ENCODE data around the gene GBF1. TPM values are rescaled to one million over a fixed set of nuclear protein-coding genes. Genes with fewer than 3 reads are reported as not detected.

GBF1 gene
- total RNA-seq, 1 donor, result 38.0 TPM

- Histone ChIP-seq H3K27me3 (ENCODE audit: insufficient read depth, low read length) (peaks cover 15% of the 10 kb centered on the region), H3K4me1 (ENCODE audit: insufficient read depth, low read length) (peaks cover 20% of the 10 kb centered on the region), H3K27ac (ENCODE audit: low read depth, low read length) (peak within 1 kb of the TSS; percentile 69), H3K4me2 (ENCODE audit: insufficient read depth, low read length) (peak within 1 kb of the TSS; percentile 89), H2AFZ (ENCODE audit: low read length) (peak within 1 kb of the TSS; percentile 95), H3K4me3 (ENCODE audit: insufficient read depth, low read length) (peak within 1 kb of the TSS; percentile 78), H3K36me3 (ENCODE audit: insufficient read depth, low read length) (peaks cover 10% of the 10 kb centered on the region), H3K9me3 (ENCODE audit: low read depth, low read length) (no peaks in the 10 kb centered on the region), H4K20me1 (ENCODE audit: insufficient read depth, low read length) (peaks cover 8% of the 10 kb centered on the region), H3K79me2 (ENCODE audit: insufficient read depth, low read length) (peaks cover 10% of the 10 kb centered on the region)
- peak; percentile 100 for DNase-seq (ENCODE audit: insufficient read length, low spot score, missing footprints)
- TF ChIP-seq, protein P1, sequence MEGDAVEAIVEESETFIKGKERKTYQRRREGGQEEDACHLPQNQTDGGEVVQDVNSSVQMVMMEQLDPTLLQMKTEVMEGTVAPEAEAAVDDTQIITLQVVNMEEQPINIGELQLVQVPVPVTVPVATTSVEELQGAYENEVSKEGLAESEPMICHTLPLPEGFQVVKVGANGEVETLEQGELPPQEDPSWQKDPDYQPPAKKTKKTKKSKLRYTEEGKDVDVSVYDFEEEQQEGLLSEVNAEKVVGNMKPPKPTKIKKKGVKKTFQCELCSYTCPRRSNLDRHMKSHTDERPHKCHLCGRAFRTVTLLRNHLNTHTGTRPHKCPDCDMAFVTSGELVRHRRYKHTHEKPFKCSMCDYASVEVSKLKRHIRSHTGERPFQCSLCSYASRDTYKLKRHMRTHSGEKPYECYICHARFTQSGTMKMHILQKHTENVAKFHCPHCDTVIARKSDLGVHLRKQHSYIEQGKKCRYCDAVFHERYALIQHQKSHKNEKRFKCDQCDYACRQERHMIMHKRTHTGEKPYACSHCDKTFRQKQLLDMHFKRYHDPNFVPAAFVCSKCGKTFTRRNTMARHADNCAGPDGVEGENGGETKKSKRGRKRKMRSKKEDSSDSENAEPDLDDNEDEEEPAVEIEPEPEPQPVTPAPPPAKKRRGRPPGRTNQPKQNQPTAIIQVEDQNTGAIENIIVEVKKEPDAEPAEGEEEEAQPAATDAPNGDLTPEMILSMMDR (IDR thresholded peaks at IDR 0.05; ENCODE audit: extremely low read depth, low read depth, low read length), result no peak
These were observed 175.6 kb downstream of the GBF1 start, which contains the start of gene FBXL15 for GRCh38 chr10:102420714-102421506. Gene FBXL15 (plus strand): TSS chr10:102420836. CDS start chr10:102421130, 294 bp downstream.

GRCh38 chr10:102421507-102421756 lies 176.1 kb downstream of the GBF1 start:
- TF ChIP-seq, protein P1 (IDR thresholded peaks at IDR 0.05; ENCODE audit: extremely low read depth, low read depth, low read length), result no peak
- H3K4me3 ChIP-seq (ENCODE audit: insufficient read depth, low read length), result peak overlapping the region; percentile 78
- H3K36me3 ChIP-seq (ENCODE audit: insufficient read depth, low read length), result peaks cover 10% of the 10 kb centered on the region
- peaks cover 12% of the 10 kb centered on the region for H4K20me1 ChIP-seq (ENCODE audit: insufficient read depth, low read length)
- peaks cover 16% of the 10 kb centered on the region for H3K79me2 ChIP-seq (ENCODE audit: insufficient read depth, low read length)
- H3K4me2 ChIP-seq (ENCODE audit: insufficient read depth, low read length), result peak overlapping the region; percentile 89
- H2AFZ ChIP-seq (ENCODE audit: low read length), result peak overlapping the region; percentile 95
- peaks cover 12% of the 10 kb centered on the region for H3K27me3 ChIP-seq (ENCODE audit: insufficient read depth, low read length)
- DNase-seq (ENCODE audit: insufficient read length, low spot score, missing footprints), result peak; percentile 87
- H3K27ac ChIP-seq (ENCODE audit: low read depth, low read length), result peak overlapping the region; percentile 69
- no peaks in the 10 kb centered on the region for H3K9me3 ChIP-seq (ENCODE audit: low read depth, low read length)
- peaks cover 22% of the 10 kb centered on the region for H3K4me1 ChIP-seq (ENCODE audit: insufficient read depth, low read length)

- peak overlapping the region; percentile 69 for H3K27ac ChIP-seq (ENCODE audit: low read depth, low read length)
- peaks cover 12% of the 10 kb centered on the region for H3K27me3 ChIP-seq (ENCODE audit: insufficient read depth, low read length)
- DNase-seq (ENCODE audit: insufficient read length, low spot score, missing footprints), result peak; percentile 89
- H3K4me3 ChIP-seq (ENCODE audit: insufficient read depth, low read length), result peak overlapping the region; percentile 78
- H4K20me1 ChIP-seq (ENCODE audit: insufficient read depth, low read length), result peaks cover 12% of the 10 kb centered on the region
- H3K36me3 ChIP-seq (ENCODE audit: insufficient read depth, low read length), result peaks cover 10% of the 10 kb centered on the region
- peaks cover 27% of the 10 kb centered on the region for H3K4me1 ChIP-seq (ENCODE audit: insufficient read depth, low read length)
- TF ChIP-seq, protein P1 (IDR thresholded peaks at IDR 0.05; ENCODE audit: extremely low read depth, low read depth, low read length), result no peak
- H3K4me2 ChIP-seq (ENCODE audit: insufficient read depth, low read length), result peak overlapping the region; percentile 89
- H2AFZ ChIP-seq (ENCODE audit: low read length), result peak overlapping the region; percentile 95
- no peaks in the 10 kb centered on the region for H3K9me3 ChIP-seq (ENCODE audit: low read depth, low read length)
- H3K79me2 ChIP-seq (ENCODE audit: insufficient read depth, low read length), result peaks cover 18% of the 10 kb centered on the region
These were observed 176.6 kb downstream of the GBF1 start for GRCh38 chr10:102421757-102422512.

Data from osteoblast (primary cell).